Epithelial cell of proximal tubule (primary cell): Measurements from ENCODE around the gene IFNGR1. TPM values are rescaled to one million over a fixed set of nuclear protein-coding genes. Genes with fewer than 3 reads are reported as not detected.
A peak's percentile ranks its signal among the peaks of the same experiment; 100 is the strongest.
"Not testable (repeated sequence)": the region's sequence is repeated elsewhere in the genome, so short reads cannot be mapped to it uniquely, and the experiment has no call there.

ENCODE experiments used
- DNase-seq: peaks from one replicate; pipeline ENCODE4 v3.0.0-alpha.2; 2011; ENCODE audit warnings: low read depth
- H3K4me3 ChIP-seq: 2 replicates; pipeline ENCODE4 v1.5.1; 2011; ENCODE audit warnings: low read depth, mild to moderate bottlenecking, low read length
- CTCF ChIP-seq: conservative IDR thresholded peaks from 2 replicates; pipeline ENCODE4 v1.5.1; 2012; ENCODE audit warnings: low read depth, mild to moderate bottlenecking, low read length
- total RNA-seq: library from RNA; depleted of rRNA; stranded (reverse); fragments of >200 nt; gene quantifications from 2 replicates; pipeline ENCODE4 v1.2.3, GENCODE V29; 2015

The IFNGR1 gene
- total RNA-seq, 1 donor from 2014 or later, result 27.2 TPM

DNA sequence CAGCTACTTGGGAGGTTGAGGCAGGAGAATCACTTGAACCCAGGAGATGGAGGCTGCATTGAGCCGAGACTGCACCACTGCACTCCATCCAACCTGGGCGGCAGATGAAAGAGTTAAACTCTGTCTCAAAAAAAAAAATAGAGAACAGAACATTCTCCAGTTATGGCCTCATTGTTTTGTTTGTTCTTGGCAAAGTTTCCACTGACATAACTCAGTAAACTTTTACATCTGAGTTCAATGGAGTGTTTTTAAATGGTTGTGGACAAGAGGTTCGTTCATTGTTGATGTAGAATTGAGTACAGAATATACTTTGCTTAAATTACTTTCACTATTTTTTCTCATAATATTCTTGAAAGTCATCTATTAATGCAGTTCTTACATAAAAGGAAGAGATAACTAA, 42.2 kb upstream of the IFNGR1 start:
- peak; percentile 58 for DNase-seq
- H3K4me3 ChIP-seq, result no peak overlapping the region
- no peak for TF ChIP-seq CTCF

DNA sequence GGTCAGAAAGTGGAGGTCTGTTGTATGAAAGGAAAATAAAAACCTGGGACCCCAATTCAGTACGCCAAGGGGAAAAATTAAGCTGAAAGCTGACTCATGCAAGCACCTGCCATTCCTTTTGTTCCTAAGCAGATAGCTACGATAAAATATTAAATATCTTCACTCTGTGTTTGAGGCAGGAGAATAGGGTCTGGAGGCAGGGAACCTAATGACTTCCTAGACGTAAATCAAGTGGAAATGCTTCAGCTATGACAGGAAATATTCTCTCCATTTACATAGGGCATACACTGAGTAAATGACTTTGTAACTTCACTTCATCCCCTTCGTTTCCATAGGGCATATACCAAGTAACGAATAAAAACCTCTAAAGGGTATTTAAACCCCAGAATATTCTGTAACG, 41.0 kb upstream of the IFNGR1 start:
- no peak for DNase-seq
- H3K4me3 ChIP-seq, result no peak overlapping the region
- TF ChIP-seq CTCF, result no peak

- no peak overlapping the region for H3K4me3 ChIP-seq
- DNase-seq, result peak; percentile 41
- TF ChIP-seq CTCF, result no peak
Measured at GRCh38 chr6:137259349-137259748, 40.2 kb upstream of the IFNGR1 start.

DNA sequence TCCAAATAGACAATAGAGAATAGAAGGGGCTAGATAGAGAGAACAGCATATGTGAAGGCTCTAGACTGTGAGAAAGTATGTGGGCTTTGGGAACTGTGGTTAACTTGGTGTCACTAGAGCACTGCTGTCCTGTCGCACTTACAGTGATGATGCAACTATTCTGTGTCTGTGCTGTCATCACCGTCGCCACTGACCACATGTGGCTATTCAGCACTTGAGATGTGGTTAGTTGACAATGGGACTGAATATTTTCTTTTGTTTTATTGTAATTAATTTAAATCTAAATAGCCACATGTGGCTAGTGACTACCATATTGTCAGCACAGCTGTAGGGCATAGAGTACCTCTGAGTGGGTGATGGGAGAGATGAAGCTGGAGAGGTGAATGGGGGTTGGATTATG, 39.0 kb upstream of the IFNGR1 start:
- no peak overlapping the region for H3K4me3 ChIP-seq
- no peak for TF ChIP-seq CTCF
- no peak for DNase-seq

GRCh38 chr6:137256350-137257103, 37.3 kb upstream of the IFNGR1 start:
- no peak for TF ChIP-seq CTCF
- DNase-seq, result no peak

GRCh38 chr6:137254966-137255365, 35.8 kb upstream of the IFNGR1 start:
- no peak for DNase-seq
- no peak for TF ChIP-seq CTCF
- H3K4me3 ChIP-seq, result no peak overlapping the region

More at GRCh38 chr6:137256350-137257103, 37.3 kb upstream of the IFNGR1 start:
- H3K4me3 ChIP-seq, result no peak overlapping the region

- DNase-seq, H3K4me3 ChIP-seq: not testable (repeated sequence)
Measured at GRCh38 chr6:137254430-137254829, 35.2 kb upstream of the IFNGR1 start.
